SK-N-SH treated with all-trans-retinoic acid at 6 μM for 48 hours (cell line): ENCODE measurements around the gene BCAR1.

Experiments
- ATAC-seq: fragments of 200-7000 bp; cut with Tn5 transposase; 3 replicates; pipeline ENCODE4 v1.9.1; 2020; ENCODE audit warnings: mild to moderate bottlenecking, moderate library complexity
- ARNTL ChIP-seq: fragments of 450-650 bp; formaldehyde crosslinking; IDR thresholded peaks from 2 replicates; pipeline ENCODE4 v1.5.0; 2020; ENCODE audit warnings: low read depth, mild to moderate bottlenecking, moderate library complexity, borderline replicate concordance
- BACH2 ChIP-seq: fragments of 250-450 bp; sonication (Bioruptor Pico); IDR thresholded peaks from 2 replicates; pipeline ENCODE4 v1.9.0; 2021; ENCODE audit warnings: mild to moderate bottlenecking, borderline replicate concordance
- CSDC2 ChIP-seq: fragments of 250-450 bp; sonication (Bioruptor Pico); IDR thresholded peaks from 2 replicates; pipeline ENCODE4 v1.5.0; 2020; ENCODE audit warnings: mild to moderate bottlenecking, moderate library complexity
- ESRRG ChIP-seq: fragments of 250-450 bp; sonication (Bioruptor Pico); IDR thresholded peaks from 2 replicates; pipeline ENCODE4 v1.6.1; 2021; ENCODE audit warnings: mild to moderate bottlenecking
- GLIS3 ChIP-seq: fragments of 250-450 bp; sonication (Bioruptor Pico); IDR thresholded peaks from 2 replicates; pipeline ENCODE4 v1.5.0; 2020; ENCODE audit warnings: mild to moderate bottlenecking, moderate library complexity
- ISL1 ChIP-seq: fragments of 250-450 bp; sonication (Bioruptor Pico); IDR thresholded peaks from 2 replicates; pipeline ENCODE4 v2.1.2; 2022; ENCODE audit warnings: mild to moderate bottlenecking, moderate library complexity
- OSR1 ChIP-seq: fragments of 250-450 bp; sonication (Bioruptor Pico); IDR thresholded peaks from 2 replicates; pipeline ENCODE4 v1.8.0; 2022; ENCODE audit warnings: moderate library complexity, mild to moderate bottlenecking, inconsistent platforms
- PPARA ChIP-seq: fragments of 250-450 bp; sonication (Bioruptor Pico); IDR thresholded peaks from 2 replicates; pipeline ENCODE4 v1.5.0; 2020; ENCODE audit warnings: mild to moderate bottlenecking, borderline replicate concordance
- RARB ChIP-seq: fragments of 250-450 bp; sonication (Bioruptor Pico); IDR thresholded peaks from 2 replicates; pipeline ENCODE4 v1.8.0; 2021; ENCODE audit warnings: mild to moderate bottlenecking, moderate library complexity
- SNAI2 ChIP-seq: fragments of 250-450 bp; sonication (Bioruptor Pico); IDR thresholded peaks from 2 replicates; pipeline ENCODE4 v1.5.0; 2020; ENCODE audit warnings: mild to moderate bottlenecking, moderate library complexity
- TOX ChIP-seq: fragments of 250-450 bp; sonication (Bioruptor Pico); IDR thresholded peaks from 2 replicates; pipeline ENCODE4 v1.8.0; 2021; ENCODE audit warnings: mild to moderate bottlenecking, moderate library complexity, borderline replicate concordance
- ZC3H10 ChIP-seq: fragments of 250-450 bp; sonication (Bioruptor Pico); IDR thresholded peaks from 2 replicates; pipeline ENCODE4 v1.5.1; 2021; ENCODE audit warnings: mild to moderate bottlenecking, moderate library complexity
- ZFP30 ChIP-seq: fragments of 450-650 bp; formaldehyde crosslinking; IDR thresholded peaks from 2 replicates; pipeline ENCODE4 v1.5.0; 2022; ENCODE audit warnings: mild to moderate bottlenecking, moderate library complexity
- ZNF70 ChIP-seq: fragments of 450-650 bp; formaldehyde crosslinking; IDR thresholded peaks from 2 replicates; pipeline ENCODE4 v1.5.0; 2020; ENCODE audit warnings: mild to moderate bottlenecking, moderate library complexity
- ZNF8 ChIP-seq: fragments of 450-650 bp; formaldehyde crosslinking; IDR thresholded peaks from 2 replicates; pipeline ENCODE4 v1.5.0; 2020; ENCODE audit warnings: mild to moderate bottlenecking, moderate library complexity
- TF ChIP-seq, protein P1 (sequence below): fragments of 250-450 bp; sonication (Bioruptor Pico); IDR thresholded peaks from 2 replicates; pipeline ENCODE4 v1.5.1; 2021; ENCODE audit warnings: mild to moderate bottlenecking, moderate library complexity
- TF ChIP-seq, protein P2 (sequence below): fragments of 250-450 bp; sonication (Bioruptor Pico); IDR thresholded peaks from 2 replicates; pipeline ENCODE4 v1.8.0; 2021; ENCODE audit warnings: low read depth, mild to moderate bottlenecking, moderate library complexity, borderline replicate concordance
- TF ChIP-seq, protein P3 (sequence below): fragments of 250-450 bp; sonication (Bioruptor Pico); IDR thresholded peaks from 2 replicates; pipeline ENCODE4 v1.8.0; 2020; ENCODE audit warnings: mild to moderate bottlenecking, moderate library complexity, borderline replicate concordance
- TF ChIP-seq, protein P4 (sequence below): fragments of 250-450 bp; sonication (Bioruptor Pico); IDR thresholded peaks from 2 replicates; pipeline ENCODE4 v1.5.1; 2020; ENCODE audit warnings: low read depth, mild to moderate bottlenecking, moderate library complexity

The BCAR1 gene

DNA sequence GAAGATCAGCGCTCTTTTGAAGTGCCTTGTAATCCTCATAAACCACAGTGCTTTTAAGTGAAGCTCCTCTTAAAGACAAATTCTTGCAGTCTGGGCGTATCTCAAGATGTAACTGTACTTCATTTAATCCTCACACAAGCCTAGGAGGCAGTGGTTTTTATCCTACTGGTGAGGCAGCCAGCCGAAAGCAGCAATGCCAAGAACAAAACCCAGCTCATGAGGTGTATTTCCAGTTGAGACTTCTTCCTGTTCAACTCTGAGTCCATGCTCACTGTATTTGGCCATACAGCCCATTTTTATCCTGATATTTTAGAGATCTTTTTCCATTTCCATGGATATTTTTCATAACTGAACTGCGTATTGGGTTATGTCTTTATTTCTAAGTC, 58.2 kb downstream of the BCAR1 start (continued):
- no peak for TF ChIP-seq ARNTL (CRISPR knock-in tag)
- TF ChIP-seq ISL1: no peak
- no peak for TF ChIP-seq OSR1 (CRISPR knock-in tag)
- TF ChIP-seq, protein P1, sequence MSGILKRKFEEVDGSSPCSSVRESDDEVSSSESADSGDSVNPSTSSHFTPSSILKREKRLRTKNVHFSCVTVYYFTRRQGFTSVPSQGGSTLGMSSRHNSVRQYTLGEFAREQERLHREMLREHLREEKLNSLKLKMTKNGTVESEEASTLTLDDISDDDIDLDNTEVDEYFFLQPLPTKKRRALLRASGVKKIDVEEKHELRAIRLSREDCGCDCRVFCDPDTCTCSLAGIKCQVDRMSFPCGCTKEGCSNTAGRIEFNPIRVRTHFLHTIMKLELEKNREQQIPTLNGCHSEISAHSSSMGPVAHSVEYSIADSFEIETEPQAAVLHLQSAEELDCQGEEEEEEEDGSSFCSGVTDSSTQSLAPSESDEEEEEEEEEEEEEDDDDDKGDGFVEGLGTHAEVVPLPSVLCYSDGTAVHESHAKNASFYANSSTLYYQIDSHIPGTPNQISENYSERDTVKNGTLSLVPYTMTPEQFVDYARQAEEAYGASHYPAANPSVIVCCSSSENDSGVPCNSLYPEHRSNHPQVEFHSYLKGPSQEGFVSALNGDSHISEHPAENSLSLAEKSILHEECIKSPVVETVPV (CRISPR knock-in tag): no peak
- TF ChIP-seq ZNF70: no peak
- no peak for TF ChIP-seq ZFP30 (CRISPR knock-in tag)
- TF ChIP-seq ZNF8 (CRISPR knock-in tag): no peak

DNA sequence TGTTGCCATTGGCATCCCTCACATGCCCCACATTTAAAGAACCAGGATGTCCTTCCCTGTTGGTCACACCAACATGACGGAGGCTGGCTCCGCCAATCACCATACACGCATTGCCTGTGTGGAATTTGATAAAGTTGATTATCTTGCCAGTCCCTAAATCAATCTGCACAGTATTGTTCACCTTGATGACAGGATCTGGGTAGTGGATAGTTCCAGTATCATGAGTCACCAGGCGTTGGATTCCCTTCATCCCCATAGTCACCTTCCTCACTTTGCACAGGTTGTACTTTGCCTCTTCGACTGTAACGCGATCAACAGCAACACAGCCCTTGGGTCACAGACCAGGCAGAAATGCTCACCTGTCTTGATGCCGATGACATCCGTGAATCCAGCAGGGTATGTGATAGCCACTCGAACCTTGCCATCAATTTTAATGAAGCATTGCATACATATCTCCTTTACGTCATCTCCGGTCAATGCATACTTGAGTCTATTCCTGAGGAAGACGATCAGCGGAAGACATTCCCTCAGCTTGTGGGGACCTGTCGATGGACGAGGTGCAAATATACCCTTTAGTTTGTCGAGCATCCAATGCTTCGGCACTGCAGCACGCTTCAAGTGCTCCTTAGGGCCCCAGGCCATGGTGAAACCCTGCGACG, 58.7 kb downstream of the BCAR1 start:
- TF ChIP-seq GLIS3 (CRISPR knock-in tag): no peak
- no peak for TF ChIP-seq ZFP30 (CRISPR knock-in tag)
- TF ChIP-seq ZC3H10 (CRISPR knock-in tag): no peak
- TF ChIP-seq, protein P2, sequence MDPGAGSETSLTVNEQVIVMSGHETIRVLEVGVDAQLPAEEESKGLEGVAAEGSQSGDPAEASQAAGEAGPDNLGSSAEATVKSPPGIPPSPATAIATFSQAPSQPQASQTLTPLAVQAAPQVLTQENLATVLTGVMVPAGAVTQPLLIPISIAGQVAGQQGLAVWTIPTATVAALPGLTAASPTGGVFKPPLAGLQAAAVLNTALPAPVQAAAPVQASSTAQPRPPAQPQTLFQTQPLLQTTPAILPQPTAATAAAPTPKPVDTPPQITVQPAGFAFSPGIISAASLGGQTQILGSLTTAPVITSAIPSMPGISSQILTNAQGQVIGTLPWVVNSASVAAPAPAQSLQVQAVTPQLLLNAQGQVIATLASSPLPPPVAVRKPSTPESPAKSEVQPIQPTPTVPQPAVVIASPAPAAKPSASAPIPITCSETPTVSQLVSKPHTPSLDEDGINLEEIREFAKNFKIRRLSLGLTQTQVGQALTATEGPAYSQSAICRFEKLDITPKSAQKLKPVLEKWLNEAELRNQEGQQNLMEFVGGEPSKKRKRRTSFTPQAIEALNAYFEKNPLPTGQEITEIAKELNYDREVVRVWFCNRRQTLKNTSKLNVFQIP (CRISPR knock-in tag): no peak
- ATAC-seq: no peak

DNA sequence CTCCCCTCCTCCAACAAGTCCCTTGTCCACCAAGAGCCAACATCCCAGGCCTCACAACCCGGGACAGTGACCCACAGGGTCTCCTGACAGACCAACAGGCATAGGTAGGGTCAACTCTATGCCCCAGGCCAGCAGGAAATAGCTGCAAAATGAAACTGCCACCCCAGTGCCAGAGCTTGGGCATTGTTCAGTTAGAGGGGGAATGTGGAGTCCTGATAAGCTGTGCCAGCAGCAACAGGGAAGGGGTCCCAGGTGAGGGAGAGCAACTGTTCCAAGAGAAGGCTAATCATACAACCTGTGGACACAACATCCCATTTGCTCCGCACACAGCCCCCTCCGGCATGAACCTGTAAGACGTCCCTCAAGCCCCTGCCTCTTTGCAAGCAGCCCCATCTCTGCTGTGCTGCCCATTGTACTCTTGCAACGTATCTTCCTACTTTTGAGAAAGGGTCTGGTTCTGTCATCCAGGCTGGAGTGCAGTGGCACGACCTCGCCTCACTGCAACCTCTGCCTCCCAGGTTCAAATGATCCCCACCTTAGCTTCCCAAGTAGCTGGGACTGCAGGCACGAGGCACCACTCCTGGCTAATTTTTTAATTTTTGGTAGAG, 61.7 kb downstream of the BCAR1 start:
- ATAC-seq: no peak

More for the DNA sequence above, 61.7 kb downstream of the BCAR1 start:
- TF ChIP-seq RARB (CRISPR knock-in tag): no peak
- TF ChIP-seq, protein P3, sequence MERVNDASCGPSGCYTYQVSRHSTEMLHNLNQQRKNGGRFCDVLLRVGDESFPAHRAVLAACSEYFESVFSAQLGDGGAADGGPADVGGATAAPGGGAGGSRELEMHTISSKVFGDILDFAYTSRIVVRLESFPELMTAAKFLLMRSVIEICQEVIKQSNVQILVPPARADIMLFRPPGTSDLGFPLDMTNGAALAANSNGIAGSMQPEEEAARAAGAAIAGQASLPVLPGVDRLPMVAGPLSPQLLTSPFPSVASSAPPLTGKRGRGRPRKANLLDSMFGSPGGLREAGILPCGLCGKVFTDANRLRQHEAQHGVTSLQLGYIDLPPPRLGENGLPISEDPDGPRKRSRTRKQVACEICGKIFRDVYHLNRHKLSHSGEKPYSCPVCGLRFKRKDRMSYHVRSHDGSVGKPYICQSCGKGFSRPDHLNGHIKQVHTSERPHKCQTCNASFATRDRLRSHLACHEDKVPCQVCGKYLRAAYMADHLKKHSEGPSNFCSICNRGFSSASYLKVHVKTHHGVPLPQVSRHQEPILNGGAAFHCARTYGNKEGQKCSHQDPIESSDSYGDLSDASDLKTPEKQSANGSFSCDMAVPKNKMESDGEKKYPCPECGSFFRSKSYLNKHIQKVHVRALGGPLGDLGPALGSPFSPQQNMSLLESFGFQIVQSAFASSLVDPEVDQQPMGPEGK: no peak
- TF ChIP-seq ESRRG (CRISPR knock-in tag): no peak
- no peak for TF ChIP-seq ZNF70
- TF ChIP-seq, protein P4, sequence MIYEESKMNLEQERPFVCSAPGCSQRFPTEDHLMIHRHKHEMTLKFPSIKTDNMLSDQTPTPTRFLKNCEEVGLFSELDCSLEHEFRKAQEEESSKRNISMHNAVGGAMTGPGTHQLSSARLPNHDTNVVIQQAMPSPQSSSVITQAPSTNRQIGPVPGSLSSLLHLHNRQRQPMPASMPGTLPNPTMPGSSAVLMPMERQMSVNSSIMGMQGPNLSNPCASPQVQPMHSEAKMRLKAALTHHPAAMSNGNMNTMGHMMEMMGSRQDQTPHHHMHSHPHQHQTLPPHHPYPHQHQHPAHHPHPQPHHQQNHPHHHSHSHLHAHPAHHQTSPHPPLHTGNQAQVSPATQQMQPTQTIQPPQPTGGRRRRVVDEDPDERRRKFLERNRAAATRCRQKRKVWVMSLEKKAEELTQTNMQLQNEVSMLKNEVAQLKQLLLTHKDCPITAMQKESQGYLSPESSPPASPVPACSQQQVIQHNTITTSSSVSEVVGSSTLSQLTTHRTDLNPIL (CRISPR knock-in tag): no peak
- no peak for TF ChIP-seq PPARA (CRISPR knock-in tag)
- no peak for TF ChIP-seq ZC3H10 (CRISPR knock-in tag)
- no peak for TF ChIP-seq ZNF8 (CRISPR knock-in tag)
- no peak for TF ChIP-seq SNAI2 (CRISPR knock-in tag)
- TF ChIP-seq CSDC2 (CRISPR knock-in tag): no peak
- TF ChIP-seq, protein P1 (CRISPR knock-in tag): no peak
- TF ChIP-seq ZFP30 (CRISPR knock-in tag): no peak
- TF ChIP-seq ISL1: no peak
- TF ChIP-seq BACH2: no peak
- no peak for TF ChIP-seq ARNTL (CRISPR knock-in tag)
- TF ChIP-seq, protein P2 (CRISPR knock-in tag): no peak
- no peak for TF ChIP-seq TOX (CRISPR knock-in tag)
- TF ChIP-seq, all 23 proteins: peak for 0
